SK-N-SH (cell line): ENCODE data around the gene SNRNP27. TPM values are rescaled to one million over a fixed set of nuclear protein-coding genes. Genes with fewer than 3 reads are reported as not detected.

Experiments used
- CTCF ChIA-PET: fragments of 300-600, 350-600 bp; formaldehyde crosslinking; extraction: SDS; loops from one replicate; lab custom pipeline; 2021; lab: Yijun Ruan, JAX
- POLR2A ChIA-PET: fragments of 350-600 bp; sonication (Branson Sonifier 250); formaldehyde crosslinking; extraction: SDS; loops from one replicate; lab custom pipeline; 2020; ENCODE audit warnings: antibody characterized with exemption, inconsistent platforms; lab: Yijun Ruan, JAX
- DNase-seq: peaks from one replicate; pipeline ENCODE4 v3.0.0; 2012
- H2AFZ ChIP-seq: fragments of 200-600 bp; sonication (generic); 2 replicates; pipeline ENCODE4 v1.8.1; 2016; ENCODE audit warnings: antibody characterized with exemption, mild to moderate bottlenecking, low read depth
- H3F3A ChIP-seq: fragments of 200-600 bp; sonication (generic); replicated peaks from 2 replicates; pipeline ENCODE3; 2016; ENCODE audit warnings: antibody characterized with exemption, mild to moderate bottlenecking; ENCODE audit not compliant: insufficient read depth
- H3K27ac ChIP-seq, 2 experiments: fragments of 200-500 bp in 1 of 2; fragments of 200-600 bp in 1 of 2; sonication (Bioruptor generic) in 1 of 2; sonication (generic), shearing (Covaris generic) in 1 of 2; 2 replicates each; pipeline versions ENCODE4 v1.5.1 to v1.6.1; 2014 to 2016; ENCODE audit warnings: low read depth in 2 of 2, inconsistent platforms in 1 of 2, low read length in 1 of 2, mild to moderate bottlenecking in 1 of 2, mixed read lengths in 1 of 2
- H3K27me3 ChIP-seq: fragments of 200-600 bp; sonication (generic), shearing (Covaris generic); 2 replicates; pipeline ENCODE4 v1.6.1; 2016; ENCODE audit warnings: mixed run types; ENCODE audit not compliant: insufficient read depth
- H3K36me3 ChIP-seq, 2 experiments: fragments of 200-500 bp in 1 of 2; fragments of 200-600 bp in 1 of 2; sonication (Bioruptor generic) in 1 of 2; sonication (generic) in 1 of 2; replicated peaks in 1 of 2; 2 replicates each; pipeline versions ENCODE3 to v1.5.1; 2014 to 2016; ENCODE audit warnings: low read length in 1 of 2, mild to moderate bottlenecking in 1 of 2; ENCODE audit not compliant: insufficient read depth in 2 of 2, control insufficient read depth in 1 of 2
- H3K4me1 ChIP-seq, 2 experiments: fragments of 200-500 bp in 1 of 2; fragments of 200-600 bp in 1 of 2; sonication (Bioruptor generic) in 1 of 2; sonication (generic), shearing (Covaris generic) in 1 of 2; 2 replicates each; pipeline versions ENCODE4 v1.5.1 to v1.6.1; 2014 to 2016; ENCODE audit warnings: low read depth in 1 of 2, low read length in 1 of 2, mixed run types in 1 of 2; ENCODE audit not compliant: insufficient read depth in 2 of 2, control insufficient read depth in 1 of 2
- H3K4me2 ChIP-seq: fragments of 200-600 bp; sonication (generic), shearing (Covaris generic); 2 replicates; pipeline ENCODE4 v1.6.1; 2017; ENCODE audit warnings: mixed run types
- H3K4me3 ChIP-seq, 2 experiments: fragments of 200-500 bp in 1 of 2; fragments of 200-600 bp in 1 of 2; sonication (Bioruptor generic) in 1 of 2; sonication (generic), shearing (Covaris generic) in 1 of 2; 2 replicates each; pipeline versions ENCODE4 v1.5.1 to v1.8.1; 2014 to 2016; ENCODE audit warnings: low read depth in 2 of 2, inconsistent platforms in 1 of 2, low read length in 1 of 2, mild to moderate bottlenecking in 1 of 2, mixed read lengths in 1 of 2, moderate library complexity in 1 of 2
- H3K79me2 ChIP-seq: fragments of 200-600 bp; sonication (generic); 2 replicates; pipeline ENCODE4 v1.8.1; 2017; ENCODE audit warnings: mild to moderate bottlenecking; ENCODE audit not compliant: insufficient read depth
- H3K9ac ChIP-seq: fragments of 200-600 bp; sonication (generic); 2 replicates; pipeline ENCODE4 v1.6.1; 2017; ENCODE audit warnings: mixed run types
- H3K9me2 ChIP-seq: fragments of 200-600 bp; sonication (generic); 2 replicates; pipeline ENCODE4 v1.6.1; 2017; ENCODE audit warnings: mixed run types
- H3K9me3 ChIP-seq: fragments of 200-600 bp; sonication (generic); 2 replicates; pipeline ENCODE4 v1.6.1; 2017; ENCODE audit warnings: mixed run types, mild to moderate bottlenecking, moderate library complexity
- H4K20me1 ChIP-seq: fragments of 200-600 bp; sonication (generic); 2 replicates; pipeline ENCODE4 v1.6.1; 2017; ENCODE audit warnings: mild to moderate bottlenecking, mixed run types; ENCODE audit not compliant: insufficient read depth
- CHD2 ChIP-seq: fragments of 150-350 bp; IDR thresholded peaks from 2 replicates; pipeline ENCODE4 v1.6.1; 2018; ENCODE audit warnings: low read length; ENCODE audit not compliant: partially characterized antibody
- EZH2phosphoT487 ChIP-seq: fragments of 200-600 bp; sonication (generic); IDR thresholded peaks from 2 replicates; pipeline ENCODE4 v1.6.1; 2017; ENCODE audit warnings: low read depth, mixed run types, mild to moderate bottlenecking, antibody characterized with exemption, moderate library complexity, borderline replicate concordance
- FOXM1 ChIP-seq: IDR thresholded peaks from 2 replicates; pipeline ENCODE4 v1.4.0; 2012; ENCODE audit warnings: low read depth, mild to moderate bottlenecking
- GABPA ChIP-seq: IDR thresholded peaks from 2 replicates; pipeline ENCODE4 v1.4.0; 2012; ENCODE audit warnings: low read depth, mild to moderate bottlenecking
- GATA2 ChIP-seq: sonication (generic); formaldehyde crosslinking; IDR thresholded peaks from 2 replicates; pipeline ENCODE4 v1.5.0; 2020; ENCODE audit warnings: mild to moderate bottlenecking, missing genetic modification reagents
- IRF3 ChIP-seq: fragments of 150-350 bp; IDR thresholded peaks from 2 replicates; pipeline ENCODE4 v1.6.1; 2016; ENCODE audit warnings: mild to moderate bottlenecking, low read depth, low read length
- MEF2A ChIP-seq: IDR thresholded peaks from 2 replicates; pipeline ENCODE4 v1.4.0; 2012; ENCODE audit warnings: low read depth, borderline replicate concordance
- RCOR1 ChIP-seq: fragments of 150-350 bp; IDR thresholded peaks from 2 replicates; pipeline ENCODE4 v1.6.1; 2017; ENCODE audit warnings: antibody characterized with exemption, low read length
- RXRA ChIP-seq: IDR thresholded peaks from 2 replicates; pipeline ENCODE4 v1.4.0; 2012; ENCODE audit warnings: low read depth, mild to moderate bottlenecking, borderline replicate concordance
- SMC3 ChIP-seq: IDR thresholded peaks from 2 replicates; pipeline ENCODE4 v1.6.1; 2012; ENCODE audit warnings: low read depth, low read length, improper control_type of control experiment
- TCF12 ChIP-seq: IDR thresholded peaks from 2 replicates; pipeline ENCODE4 v1.4.0; 2012
- YY1 ChIP-seq: IDR thresholded peaks from 2 replicates; pipeline ENCODE4 v1.4.0; 2012; ENCODE audit warnings: low read depth, mild to moderate bottlenecking
- WGBS: methylation state at CpG from one replicate; pipeline ENCODE4 v1.1.6; 2017; ENCODE audit warnings: low lambda C conversion rate; 5-methylcytosine and 5-hydroxymethylcytosine counted together
- polyA plus RNA-seq, 3 experiments: library from polyadenylated mRNA; depleted of rRNA; stranded (reverse); fragments of >200 nt; gene quantifications; 2 replicates each; pipeline ENCODE4 v1.2.3, GENCODE V29; 2012
- TF ChIP-seq, protein P1 (sequence below): fragments of 150-350 bp; IDR thresholded peaks from 2 replicates; pipeline ENCODE4 v1.6.1; 2017; ENCODE audit warnings: antibody characterized with exemption, low read length, low read depth, borderline replicate concordance
- TF ChIP-seq, protein P2 (sequence below): IDR thresholded peaks from 2 replicates; pipeline ENCODE4 v1.6.1; 2012; ENCODE audit warnings: mild to moderate bottlenecking, low read depth, low read length, moderate library complexity
- TF ChIP-seq, protein P3 (sequence below): fragments of 200-600 bp; sonication (generic); IDR thresholded peaks from 2 replicates; pipeline ENCODE4 v1.6.1; 2017; ENCODE audit warnings: antibody characterized with exemption, mild to moderate bottlenecking, moderate library complexity

The SNRNP27 gene
- polyA plus RNA-seq, 1 of the 3 experiments (the other 2 are of a cell fraction), result 68.4 TPM

DNA sequence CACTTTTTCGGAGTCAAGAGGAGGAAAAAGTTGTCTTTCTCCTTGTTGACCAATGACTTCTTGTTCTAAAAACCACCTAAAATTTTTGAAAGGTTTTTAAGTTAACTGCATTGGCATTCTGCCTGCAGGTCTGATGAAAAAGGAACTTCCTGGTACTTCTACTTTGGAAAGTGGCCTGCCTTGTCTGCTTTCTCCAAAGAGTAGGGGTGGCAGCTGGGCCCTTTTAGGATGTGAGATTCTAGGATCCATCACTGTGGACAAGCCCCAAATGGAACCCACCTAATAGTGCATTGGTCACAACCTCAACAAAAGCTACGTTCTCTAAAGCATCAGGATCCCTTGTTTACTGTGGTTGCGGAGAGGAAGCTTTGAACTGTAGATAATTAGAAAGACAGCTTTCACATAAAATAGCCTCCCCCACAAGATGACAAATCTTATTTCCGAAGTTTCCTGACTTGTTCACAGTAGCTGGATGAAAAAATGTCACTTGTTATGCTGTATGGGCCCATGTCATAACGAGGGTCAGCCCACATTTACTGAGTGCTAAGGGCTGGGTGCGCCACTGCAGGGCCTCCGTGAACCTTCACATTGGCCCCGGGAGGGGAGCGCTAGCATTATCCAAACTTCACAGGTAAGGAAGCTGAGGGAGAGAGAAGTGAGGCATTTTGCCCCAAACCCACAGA lies 50.2 kb downstream of the SNRNP27 start:
- ChIA-PET CTCF (no interaction called here), POLR2A (no interaction called here)
- no peak for DNase-seq
- Histone ChIP-seq H4K20me1 (no peaks in the 10 kb centered on the region), H3K27me3 (no peaks in the 10 kb centered on the region), H3K9me3 (no peaks in the 10 kb centered on the region), H3K36me3 (peaks cover 19 to 20% of the 10 kb centered on the region in 2 experiments), H3K4me1 (peaks cover 0 to 8% of the 10 kb centered on the region in 2 experiments; a peak in 1 of 4 replicates), H3K27ac (no peak overlapping the region), H3K9me2 (no peaks in the 10 kb centered on the region), H3K4me2 (no peak overlapping the region), H3F3A (no peaks in the 10 kb centered on the region), H2AFZ (no peak overlapping the region), H3K4me3 (no peak overlapping the region), H3K9ac (no peak overlapping the region), H3K79me2 (no peaks in the 10 kb centered on the region)
- TF ChIP-seq GATA2 (no peak), SMC3 (no peak), TCF12 (no peak), RXRA (no peak), RCOR1 (no peak), CHD2 (no peak), EZH2phosphoT487 (no peak), GABPA (no peak)
- TF ChIP-seq, protein P1, sequence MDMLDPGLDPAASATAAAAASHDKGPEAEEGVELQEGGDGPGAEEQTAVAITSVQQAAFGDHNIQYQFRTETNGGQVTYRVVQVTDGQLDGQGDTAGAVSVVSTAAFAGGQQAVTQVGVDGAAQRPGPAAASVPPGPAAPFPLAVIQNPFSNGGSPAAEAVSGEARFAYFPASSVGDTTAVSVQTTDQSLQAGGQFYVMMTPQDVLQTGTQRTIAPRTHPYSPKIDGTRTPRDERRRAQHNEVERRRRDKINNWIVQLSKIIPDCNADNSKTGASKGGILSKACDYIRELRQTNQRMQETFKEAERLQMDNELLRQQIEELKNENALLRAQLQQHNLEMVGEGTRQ, result no peak
- TF ChIP-seq, protein P2, sequence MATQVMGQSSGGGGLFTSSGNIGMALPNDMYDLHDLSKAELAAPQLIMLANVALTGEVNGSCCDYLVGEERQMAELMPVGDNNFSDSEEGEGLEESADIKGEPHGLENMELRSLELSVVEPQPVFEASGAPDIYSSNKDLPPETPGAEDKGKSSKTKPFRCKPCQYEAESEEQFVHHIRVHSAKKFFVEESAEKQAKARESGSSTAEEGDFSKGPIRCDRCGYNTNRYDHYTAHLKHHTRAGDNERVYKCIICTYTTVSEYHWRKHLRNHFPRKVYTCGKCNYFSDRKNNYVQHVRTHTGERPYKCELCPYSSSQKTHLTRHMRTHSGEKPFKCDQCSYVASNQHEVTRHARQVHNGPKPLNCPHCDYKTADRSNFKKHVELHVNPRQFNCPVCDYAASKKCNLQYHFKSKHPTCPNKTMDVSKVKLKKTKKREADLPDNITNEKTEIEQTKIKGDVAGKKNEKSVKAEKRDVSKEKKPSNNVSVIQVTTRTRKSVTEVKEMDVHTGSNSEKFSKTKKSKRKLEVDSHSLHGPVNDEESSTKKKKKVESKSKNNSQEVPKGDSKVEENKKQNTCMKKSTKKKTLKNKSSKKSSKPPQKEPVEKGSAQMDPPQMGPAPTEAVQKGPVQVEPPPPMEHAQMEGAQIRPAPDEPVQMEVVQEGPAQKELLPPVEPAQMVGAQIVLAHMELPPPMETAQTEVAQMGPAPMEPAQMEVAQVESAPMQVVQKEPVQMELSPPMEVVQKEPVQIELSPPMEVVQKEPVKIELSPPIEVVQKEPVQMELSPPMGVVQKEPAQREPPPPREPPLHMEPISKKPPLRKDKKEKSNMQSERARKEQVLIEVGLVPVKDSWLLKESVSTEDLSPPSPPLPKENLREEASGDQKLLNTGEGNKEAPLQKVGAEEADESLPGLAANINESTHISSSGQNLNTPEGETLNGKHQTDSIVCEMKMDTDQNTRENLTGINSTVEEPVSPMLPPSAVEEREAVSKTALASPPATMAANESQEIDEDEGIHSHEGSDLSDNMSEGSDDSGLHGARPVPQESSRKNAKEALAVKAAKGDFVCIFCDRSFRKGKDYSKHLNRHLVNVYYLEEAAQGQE, result no peak
- 84% methylated on average over 9 of the region's 9 CpGs for WGBS

DNA sequence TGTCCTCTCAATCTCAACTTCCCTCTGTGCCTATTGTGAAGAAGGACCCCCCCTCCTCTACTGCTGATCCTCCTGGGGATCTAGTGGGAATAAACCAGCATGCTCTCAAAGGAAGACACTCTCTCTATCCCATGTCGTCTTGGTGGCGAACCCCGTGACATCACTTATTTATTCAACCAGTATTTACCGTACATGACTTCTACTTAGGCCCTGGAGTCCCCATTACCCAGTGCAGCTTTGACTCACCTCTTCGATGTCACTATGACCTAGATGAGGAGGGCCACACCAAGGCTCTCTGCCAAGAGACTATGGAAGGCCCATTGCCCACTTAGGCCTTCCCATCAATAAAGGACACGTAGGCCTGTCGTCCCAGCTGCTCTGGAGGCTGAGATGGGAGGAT lies 51.0 kb downstream of the SNRNP27 start:
- Histone ChIP-seq H2AFZ (no peak overlapping the region), H4K20me1 (no peaks in the 10 kb centered on the region), H3K9ac (no peak overlapping the region), H3K4me2 (no peak overlapping the region), H3K9me3 (no peaks in the 10 kb centered on the region), H3K4me3 (no peak overlapping the region), H3F3A (no peaks in the 10 kb centered on the region), H3K36me3 (peaks cover 16% of the 10 kb centered on the region in 2 experiments), H3K79me2 (no peaks in the 10 kb centered on the region), H3K4me1 (peaks cover 0 to 8% of the 10 kb centered on the region in 2 experiments; a peak in 1 of 4 replicates), H3K9me2 (no peaks in the 10 kb centered on the region), H3K27ac (no peak overlapping the region), H3K27me3 (no peaks in the 10 kb centered on the region)
- ChIA-PET POLR2A (no interaction called here), CTCF (no interaction called here)
- 95% methylated on average over 7 of the region's 7 CpGs for WGBS
- TF ChIP-seq FOXM1, result no peak
- TF ChIP-seq YY1, result no peak
- TF ChIP-seq MEF2A, result no peak
- TF ChIP-seq, protein P3, sequence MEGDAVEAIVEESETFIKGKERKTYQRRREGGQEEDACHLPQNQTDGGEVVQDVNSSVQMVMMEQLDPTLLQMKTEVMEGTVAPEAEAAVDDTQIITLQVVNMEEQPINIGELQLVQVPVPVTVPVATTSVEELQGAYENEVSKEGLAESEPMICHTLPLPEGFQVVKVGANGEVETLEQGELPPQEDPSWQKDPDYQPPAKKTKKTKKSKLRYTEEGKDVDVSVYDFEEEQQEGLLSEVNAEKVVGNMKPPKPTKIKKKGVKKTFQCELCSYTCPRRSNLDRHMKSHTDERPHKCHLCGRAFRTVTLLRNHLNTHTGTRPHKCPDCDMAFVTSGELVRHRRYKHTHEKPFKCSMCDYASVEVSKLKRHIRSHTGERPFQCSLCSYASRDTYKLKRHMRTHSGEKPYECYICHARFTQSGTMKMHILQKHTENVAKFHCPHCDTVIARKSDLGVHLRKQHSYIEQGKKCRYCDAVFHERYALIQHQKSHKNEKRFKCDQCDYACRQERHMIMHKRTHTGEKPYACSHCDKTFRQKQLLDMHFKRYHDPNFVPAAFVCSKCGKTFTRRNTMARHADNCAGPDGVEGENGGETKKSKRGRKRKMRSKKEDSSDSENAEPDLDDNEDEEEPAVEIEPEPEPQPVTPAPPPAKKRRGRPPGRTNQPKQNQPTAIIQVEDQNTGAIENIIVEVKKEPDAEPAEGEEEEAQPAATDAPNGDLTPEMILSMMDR, result no peak
- TF ChIP-seq GABPA, result no peak
- no peak for TF ChIP-seq TCF12
- TF ChIP-seq IRF3, result no peak
- DNase-seq, result no peak
